NCI-H2081 (cell line): ENCODE measurements around the gene ANK2.
A peak's percentile ranks its signal among the peaks of the same experiment; 100 is the strongest.
"Not testable (repeated sequence)": the region's sequence is repeated elsewhere in the genome, so short reads cannot be mapped to it uniquely, and the experiment has no call there.

Source experiments
- DNase-seq, 2 experiments: peaks; one replicate each; lab custom pipeline; 2025; lab: John Stamatoyannopoulos, UW

Gene ANK2

DNA sequence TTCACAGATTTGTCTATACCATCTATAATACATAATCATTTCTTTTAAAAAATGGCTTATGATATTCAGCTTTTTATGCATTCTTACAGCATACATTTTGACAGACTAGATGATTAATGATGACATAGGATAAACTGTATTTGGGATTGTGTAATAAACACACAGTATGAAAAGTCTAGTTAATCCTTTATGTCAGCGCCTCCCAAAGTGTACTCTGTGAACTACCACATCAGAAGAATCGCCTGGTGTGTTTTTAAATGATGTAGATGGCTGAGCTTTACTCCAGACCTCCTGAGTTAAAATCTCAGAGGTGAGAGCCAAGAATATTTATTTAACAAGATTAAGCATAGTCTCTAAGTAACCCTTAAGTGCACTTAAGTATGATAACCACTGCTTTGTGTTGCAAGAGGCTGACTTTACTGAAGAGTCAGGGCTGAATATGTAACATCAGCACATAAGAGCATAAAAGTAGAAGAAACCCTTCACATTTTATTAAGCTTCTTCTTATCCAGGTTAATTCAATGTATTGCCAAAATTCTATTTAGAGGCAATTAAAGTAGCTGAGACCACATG is 104.2 kb downstream of the ANK2 start:
- no peak for DNase-seq

DNA sequence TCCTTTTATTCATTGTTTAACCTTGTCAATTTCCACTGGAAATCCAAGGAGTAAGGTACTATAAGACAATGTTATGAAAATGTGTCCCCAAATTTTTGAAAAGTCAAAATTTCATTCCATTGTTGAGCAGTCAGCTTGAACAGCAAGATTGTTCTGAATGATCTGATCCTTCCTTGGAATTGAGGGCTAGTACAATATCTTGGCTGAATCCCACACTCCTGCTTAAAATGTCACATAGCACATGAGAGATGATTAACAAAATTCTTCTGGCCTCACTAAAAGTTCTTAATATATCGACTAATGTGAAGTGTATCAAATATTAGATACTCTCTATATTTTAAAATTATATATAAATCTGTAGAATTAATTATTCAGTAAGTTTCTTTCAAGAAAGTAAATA is 104.8 kb downstream of the ANK2 start:
- no peak for DNase-seq

GRCh38 chr4:113157086-113157857 is 107.8 kb downstream of the ANK2 start:
- DNase-seq, result peak; percentile 4 to 35

- DNase-seq, result no peak
These were observed 110.6 kb downstream of the ANK2 start for GRCh38 chr4:113159942-113160545.

DNA sequence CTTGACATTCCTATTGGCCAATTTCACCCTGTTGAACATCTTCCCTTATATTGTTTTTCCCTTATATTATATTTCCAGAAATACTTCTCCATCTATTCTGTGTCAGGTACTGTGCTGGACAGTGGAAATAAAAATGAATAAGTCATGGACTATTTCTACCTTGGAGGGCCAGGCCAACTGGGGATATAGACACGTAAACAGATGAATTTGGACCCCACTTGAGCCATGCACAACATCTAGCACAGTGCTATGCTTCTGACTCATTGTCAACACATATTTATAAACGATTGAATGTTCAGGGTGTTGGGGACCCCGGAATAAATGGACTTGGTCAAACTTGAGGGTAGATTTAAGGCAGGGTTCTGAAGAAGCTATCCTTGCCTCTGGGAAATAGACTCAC is 111.1 kb downstream of the ANK2 start:
- no peak for DNase-seq

GRCh38 chr4:113162089-113162488 is 112.6 kb downstream of the ANK2 start:
- DNase-seq, result no peak

DNA sequence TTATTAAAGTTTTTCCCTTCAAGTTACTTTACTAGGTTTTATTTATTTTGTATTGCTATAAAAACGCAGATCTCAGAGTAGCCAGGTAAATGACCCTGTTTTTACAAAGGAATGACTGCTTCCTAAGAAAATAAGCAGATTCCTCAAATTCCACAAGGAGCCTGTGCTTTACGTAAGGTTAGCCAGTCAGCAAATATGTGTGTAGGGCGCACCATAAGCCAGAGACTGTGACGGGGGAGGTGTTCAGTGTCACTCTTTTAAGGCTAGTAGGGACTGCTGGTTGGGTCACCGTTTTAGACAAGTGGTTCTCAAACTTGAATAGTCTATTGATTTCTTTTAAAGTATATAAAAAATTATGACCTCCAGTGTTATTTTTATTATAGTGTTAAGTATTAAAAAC is 119.9 kb downstream of the ANK2 start:
- no peak for DNase-seq

DNA sequence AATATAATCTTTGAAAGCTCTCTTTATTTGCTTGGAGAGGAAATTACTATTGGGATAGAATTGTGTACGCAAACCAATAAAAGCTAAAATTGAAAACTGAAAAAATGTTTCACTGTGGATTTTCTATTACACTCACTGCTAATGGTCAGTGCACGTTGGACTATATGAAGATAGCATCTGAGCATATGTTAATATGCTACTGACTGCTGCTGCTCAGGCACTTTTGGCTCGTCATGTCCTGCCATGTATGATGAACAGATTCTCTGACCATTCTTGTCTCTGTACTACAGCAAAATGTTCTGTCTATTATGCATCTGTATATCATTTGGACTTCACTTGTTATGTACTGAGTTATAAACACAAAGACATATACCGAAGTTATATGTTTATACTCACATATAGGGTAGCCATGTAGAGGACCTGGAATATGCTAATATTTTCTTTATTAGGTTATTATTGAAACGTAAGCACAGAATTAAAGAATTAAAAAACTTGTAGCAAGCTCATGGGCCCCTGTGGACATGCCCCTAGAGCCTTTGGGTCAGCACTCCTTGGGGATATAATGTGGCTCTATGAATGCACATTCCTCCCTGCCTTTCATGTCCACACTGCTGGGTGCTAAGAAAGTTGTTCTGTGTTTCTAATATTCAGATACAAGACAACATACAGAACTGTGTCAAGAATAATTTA is 120.8 kb downstream of the ANK2 start:
- DNase-seq, result no peak

GRCh38 chr4:113170805-113171468 is 121.5 kb downstream of the ANK2 start:
- DNase-seq, result no peak

GRCh38 chr4:113173126-113173792 is 123.8 kb downstream of the ANK2 start:
- DNase-seq, result no peak

DNA sequence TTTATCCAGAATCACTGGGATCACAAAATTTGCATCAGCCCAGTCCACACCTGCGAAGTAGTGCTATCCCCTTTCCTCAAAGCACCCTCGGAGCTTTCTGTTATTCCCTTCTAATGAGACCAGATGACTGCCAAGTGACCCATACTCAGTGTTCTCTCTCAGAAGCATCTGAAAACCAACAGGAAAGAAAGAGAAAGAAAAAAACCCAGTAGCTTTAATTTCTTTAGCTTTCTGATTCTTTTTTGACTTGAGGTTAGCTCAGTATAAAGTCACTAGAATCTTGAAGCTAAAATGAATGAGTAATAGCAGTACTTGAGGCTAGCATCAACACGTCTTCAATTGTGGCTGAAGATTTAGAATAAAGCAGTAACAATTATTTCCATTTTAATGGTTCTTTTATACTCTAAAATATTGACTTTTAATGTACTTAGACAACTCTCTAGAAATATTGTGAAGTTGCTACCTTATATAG is 124.4 kb downstream of the ANK2 start:
- no peak for DNase-seq

DNA sequence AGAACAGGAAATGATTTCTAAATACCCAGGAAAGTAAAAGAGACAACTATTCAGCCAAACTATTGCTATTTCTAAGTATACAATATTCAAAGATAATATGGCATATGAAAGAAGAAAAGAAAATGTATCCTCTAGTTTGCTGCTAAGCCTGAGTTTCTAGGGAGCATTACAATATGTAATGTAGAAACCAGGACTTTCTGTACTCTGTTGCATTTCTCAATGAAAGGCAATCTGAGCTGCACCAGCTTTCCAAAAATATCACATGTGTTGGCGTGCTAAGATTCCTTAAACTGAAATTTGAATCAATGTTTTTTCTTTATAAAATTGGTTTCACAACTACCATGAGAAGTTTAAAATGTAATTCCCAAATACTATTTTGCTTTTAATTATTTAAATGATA is 129.6 kb downstream of the ANK2 start:
- DNase-seq, result no peak

DNA sequence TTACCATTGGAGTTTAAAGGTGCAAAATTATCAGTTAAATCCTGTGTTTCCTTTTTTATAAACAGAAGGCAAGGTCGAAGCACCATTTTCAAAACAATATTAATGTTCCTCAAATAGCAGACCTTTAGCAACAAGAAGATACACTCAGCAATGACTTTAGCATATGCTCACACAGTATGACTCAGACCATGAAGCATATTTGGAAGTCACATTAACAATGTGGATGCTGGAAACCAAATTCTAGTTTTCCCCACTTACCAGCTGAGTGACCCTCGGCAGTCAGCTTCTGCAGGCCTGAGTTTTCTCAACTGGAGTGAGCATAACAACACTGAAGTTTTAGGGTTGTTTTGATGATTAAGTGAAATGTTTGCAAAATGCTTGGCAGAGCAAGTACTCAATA is 130.5 kb downstream of the ANK2 start:
- DNase-seq, result no peak

- DNase-seq, result no peak
These were observed 132.0 kb downstream of the ANK2 start for GRCh38 chr4:113181289-113182007.

DNA sequence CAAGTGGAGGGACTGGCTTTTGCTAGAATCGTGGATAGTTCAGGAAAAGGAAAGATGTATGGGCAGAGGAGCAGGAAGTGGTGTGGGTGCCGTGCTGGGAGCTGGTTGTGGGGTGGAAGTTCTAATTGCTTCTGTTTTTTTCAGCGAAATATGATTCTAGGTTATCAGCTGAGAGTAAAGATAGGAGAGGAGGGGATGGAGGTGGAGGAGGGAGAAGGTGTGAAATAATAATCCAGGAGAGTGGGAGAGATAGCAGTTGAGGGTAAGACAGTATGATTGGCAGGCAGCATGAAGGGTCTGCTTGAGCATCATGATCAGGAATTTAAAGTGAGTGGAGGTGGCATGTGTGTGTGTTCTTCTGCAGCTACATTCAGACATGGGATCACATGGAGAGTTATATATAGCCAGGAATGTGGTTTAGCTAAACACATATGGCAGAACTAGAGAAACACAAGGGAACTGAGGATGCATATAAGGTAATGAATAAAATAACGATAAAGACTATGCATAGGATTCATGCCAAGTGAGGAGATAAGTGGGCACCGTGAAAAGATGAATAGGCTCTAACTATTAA is 133.7 kb downstream of the ANK2 start:
- no peak for DNase-seq

DNA sequence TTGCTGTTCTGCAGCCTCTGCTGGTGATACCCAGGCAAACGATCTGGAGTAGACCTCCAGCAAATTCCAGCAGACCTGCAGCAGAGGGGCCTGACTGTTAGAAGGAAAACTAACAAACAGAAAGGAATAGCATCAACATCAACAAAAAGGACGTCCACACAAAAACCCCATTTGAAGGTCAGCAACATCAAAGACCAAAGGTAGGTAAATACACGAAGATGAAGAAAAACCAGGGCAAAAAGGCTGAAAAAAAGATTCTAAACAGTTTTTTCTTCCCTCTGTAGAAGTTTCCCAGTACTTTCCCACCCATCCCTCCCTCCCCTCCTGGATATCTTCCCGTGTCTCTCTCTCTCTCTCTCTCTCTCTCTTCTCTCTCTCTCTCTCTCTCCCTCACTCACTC is 136.8 kb downstream of the ANK2 start:
- DNase-seq, result not testable (repeated sequence)

GRCh38 chr4:113186913-113187312 is 137.5 kb downstream of the ANK2 start:
- no peak for DNase-seq

DNA sequence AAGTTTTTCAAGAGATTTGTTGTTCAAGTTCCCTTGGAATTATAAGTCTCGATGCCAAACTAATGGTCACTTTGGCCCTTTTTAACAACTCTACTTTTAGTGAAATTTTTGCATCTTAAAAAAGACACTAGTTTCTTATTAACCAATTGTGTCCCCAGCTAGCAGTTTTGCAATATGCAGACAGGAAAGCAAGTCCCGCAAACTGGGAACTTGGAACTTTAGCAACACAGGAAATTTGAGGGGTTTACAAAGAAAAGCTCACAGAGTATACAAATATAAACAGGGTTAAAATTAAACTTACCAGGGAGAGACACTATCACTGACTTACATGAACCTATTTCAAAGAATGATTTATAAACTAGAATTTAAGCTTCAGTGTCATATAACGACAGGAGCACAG is 137.9 kb downstream of the ANK2 start:
- DNase-seq, result no peak

GRCh38 chr4:113189546-113189945 is 140.1 kb downstream of the ANK2 start:
- DNase-seq, result no peak

DNA sequence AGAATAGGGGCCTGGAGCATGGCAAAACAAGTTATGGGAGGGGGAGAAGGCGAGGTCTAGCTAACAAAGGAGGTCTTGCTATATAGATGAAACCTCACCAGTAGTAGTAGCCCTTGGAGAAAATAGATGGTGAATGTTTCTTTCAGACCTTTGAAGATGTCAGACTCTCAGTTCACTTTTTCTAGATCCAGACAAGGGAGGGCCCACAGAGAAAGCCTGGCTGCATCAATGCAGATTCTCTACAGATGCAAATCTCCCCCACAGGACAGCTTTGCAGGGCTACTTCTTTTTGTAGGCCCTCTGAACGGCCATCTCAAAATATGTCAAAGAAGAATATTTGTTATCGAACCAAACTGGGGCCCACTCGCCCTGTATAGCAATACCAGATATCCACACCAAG is 159.7 kb downstream of the ANK2 start:
- DNase-seq, result no peak
